GM12875 (cell line): ENCODE measurements around the gene ARRB1.

Experiments used
- H3K4me3 ChIP-seq: one replicate; pipeline ENCODE4 v1.5.1; 2011; ENCODE audit warnings: low read depth, low read length, control low read depth
- TF ChIP-seq, protein P1 (sequence below): IDR thresholded peaks from 2 replicates; pipeline ENCODE4 v1.5.1; 2011; ENCODE audit warnings: low read depth, mild to moderate bottlenecking, control low read depth, inconsistent platforms, low read length, moderate library complexity, borderline replicate concordance; ENCODE audit not compliant: insufficient read depth

Gene ARRB1

DNA sequence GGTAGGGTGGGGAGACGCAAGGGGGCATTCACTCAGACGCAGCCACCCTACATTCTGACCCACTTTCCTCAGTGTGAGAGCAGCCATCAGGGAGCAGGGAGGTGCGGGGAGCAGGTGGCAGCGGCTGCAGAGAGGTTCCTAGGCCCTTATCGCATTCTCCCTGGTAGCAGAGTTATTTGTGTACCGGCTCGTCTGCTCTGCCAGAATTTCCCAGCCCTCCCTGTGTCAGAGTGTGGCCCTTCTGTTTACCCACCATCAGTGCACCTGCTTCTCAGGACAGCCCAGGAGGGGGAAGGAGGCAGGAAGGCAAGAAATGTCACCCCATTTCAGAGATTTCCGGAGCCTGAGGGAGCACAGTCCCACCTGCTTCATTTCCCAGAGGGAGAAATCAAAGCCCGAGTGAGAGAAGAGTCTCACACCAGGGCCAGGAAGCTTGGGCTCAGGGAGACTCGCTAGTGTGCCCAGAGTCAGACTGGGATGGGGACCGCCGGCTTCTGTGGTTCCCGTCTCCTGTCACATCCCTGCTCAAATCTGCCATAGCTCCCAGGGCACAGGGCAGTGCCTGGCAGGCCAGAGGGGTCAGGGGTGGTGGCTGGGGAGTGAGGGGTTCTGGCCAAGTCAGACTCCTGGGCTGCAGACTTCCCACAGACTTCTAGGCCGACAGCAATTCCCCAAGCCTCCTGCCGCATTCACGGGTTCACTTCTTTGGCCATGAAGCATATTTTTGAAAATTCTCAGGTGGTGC lies 49.7 kb downstream of the ARRB1 start:
- H3K4me3 ChIP-seq: no peak overlapping the region
- TF ChIP-seq, protein P1, sequence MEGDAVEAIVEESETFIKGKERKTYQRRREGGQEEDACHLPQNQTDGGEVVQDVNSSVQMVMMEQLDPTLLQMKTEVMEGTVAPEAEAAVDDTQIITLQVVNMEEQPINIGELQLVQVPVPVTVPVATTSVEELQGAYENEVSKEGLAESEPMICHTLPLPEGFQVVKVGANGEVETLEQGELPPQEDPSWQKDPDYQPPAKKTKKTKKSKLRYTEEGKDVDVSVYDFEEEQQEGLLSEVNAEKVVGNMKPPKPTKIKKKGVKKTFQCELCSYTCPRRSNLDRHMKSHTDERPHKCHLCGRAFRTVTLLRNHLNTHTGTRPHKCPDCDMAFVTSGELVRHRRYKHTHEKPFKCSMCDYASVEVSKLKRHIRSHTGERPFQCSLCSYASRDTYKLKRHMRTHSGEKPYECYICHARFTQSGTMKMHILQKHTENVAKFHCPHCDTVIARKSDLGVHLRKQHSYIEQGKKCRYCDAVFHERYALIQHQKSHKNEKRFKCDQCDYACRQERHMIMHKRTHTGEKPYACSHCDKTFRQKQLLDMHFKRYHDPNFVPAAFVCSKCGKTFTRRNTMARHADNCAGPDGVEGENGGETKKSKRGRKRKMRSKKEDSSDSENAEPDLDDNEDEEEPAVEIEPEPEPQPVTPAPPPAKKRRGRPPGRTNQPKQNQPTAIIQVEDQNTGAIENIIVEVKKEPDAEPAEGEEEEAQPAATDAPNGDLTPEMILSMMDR: no peak

DNA sequence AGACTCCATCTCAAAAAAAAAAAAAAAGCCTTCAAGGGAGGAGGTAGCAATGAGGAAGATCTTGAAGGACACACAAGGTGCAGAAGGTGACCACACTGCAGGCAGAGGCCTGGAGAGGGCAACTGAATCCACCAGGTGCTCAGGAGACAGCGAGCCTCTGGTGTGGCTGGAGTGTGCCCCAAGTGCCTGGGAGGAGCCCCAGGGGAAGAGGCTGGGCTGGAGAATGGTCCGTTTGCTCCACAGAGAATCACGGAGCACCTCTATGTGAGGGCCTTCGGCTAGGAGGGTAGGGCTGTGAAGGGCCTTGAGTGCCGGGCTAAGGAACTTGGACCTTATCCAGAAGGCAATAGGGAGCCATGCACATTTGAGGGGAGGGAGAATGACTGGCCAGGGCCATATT lies 50.3 kb downstream of the ARRB1 start:
- H3K4me3 ChIP-seq: no peak overlapping the region
- TF ChIP-seq, protein P1: no peak

DNA sequence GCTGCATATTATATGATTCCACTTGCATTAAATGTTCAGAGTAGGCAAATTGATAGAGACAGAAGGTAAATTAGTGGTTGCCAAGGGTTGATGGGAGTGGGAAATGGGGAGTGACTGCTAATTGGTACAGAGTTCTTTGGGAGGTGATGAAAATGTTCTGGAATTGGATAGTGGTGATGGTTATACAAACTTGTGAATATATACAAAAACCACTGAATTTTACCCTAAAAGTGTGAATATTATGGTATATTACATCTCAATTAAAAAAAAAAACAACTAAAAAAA lies 52.5 kb downstream of the ARRB1 start:
- no peak overlapping the region for H3K4me3 ChIP-seq
- TF ChIP-seq, protein P1: no peak

- H3K4me3 ChIP-seq: no peak overlapping the region
- TF ChIP-seq, protein P1: no peak
Measured at GRCh38 chr11:75298191-75298975, 53.1 kb downstream of the ARRB1 start.

DNA sequence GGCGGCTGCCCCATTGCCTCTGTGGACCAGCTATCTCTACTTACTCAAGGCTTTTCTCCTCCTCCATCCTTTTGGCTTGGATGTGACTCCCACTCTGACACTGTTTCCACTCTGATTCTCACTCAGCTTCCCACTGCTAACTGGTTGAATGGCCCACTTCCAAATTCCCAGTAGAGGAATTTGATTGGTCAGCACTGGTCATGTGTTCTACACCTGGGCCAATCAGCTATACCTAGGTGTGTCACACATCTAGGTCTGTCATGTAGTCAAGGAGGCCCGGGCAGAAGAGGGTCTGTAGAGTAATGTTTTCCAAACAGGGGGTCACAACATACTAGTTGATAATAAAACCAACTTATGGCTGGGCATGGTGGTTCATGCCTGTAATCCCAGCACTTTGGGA lies 57.6 kb downstream of the ARRB1 start:
- TF ChIP-seq, protein P1: no peak
- H3K4me3 ChIP-seq: no peak overlapping the region

- no peak overlapping the region for H3K4me3 ChIP-seq
- TF ChIP-seq, protein P1: no peak
Measured at GRCh38 chr11:75292943-75293342, 58.5 kb downstream of the ARRB1 start.

GRCh38 chr11:75291741-75292140 lies 59.7 kb downstream of the ARRB1 start:
- H3K4me3 ChIP-seq: no peak overlapping the region
- TF ChIP-seq, protein P1: no peak
